HepG2 (cell line): Measurements from ENCODE around the gene EEF1A2. TPM values are rescaled to one million over a fixed set of nuclear protein-coding genes. Genes with fewer than 3 reads are reported as not detected.

Source experiments
- ATAC-seq: fragments of 200-7000 bp; cut with Tn5 transposase; 3 replicates; pipeline ENCODE4 v1.9.1; 2020; ENCODE audit warnings: mild to moderate bottlenecking, moderate library complexity
- BruUV-seq: library from RNA; stranded (reverse); fragments of 400-500 nt; replicated peaks from 2 replicates; lab custom pipeline; 2021; lab: Mats Ljungman, UMichigan
- CTCF ChIA-PET: fragments of 300-600 bp; formaldehyde crosslinking; extraction: SDS; loops from one replicate; lab custom pipeline; 2021; ENCODE audit warnings: low total read pairs, inconsistent platforms, low intra/inter-chr PET ratio; lab: Yijun Ruan, JAX
- POLR2A ChIA-PET: fragments of 350-600 bp; sonication (Branson Sonifier 250); formaldehyde crosslinking; loops from one replicate; lab custom pipeline; 2020; ENCODE audit warnings: antibody characterized with exemption, inconsistent platforms; lab: Yijun Ruan, JAX
- DNase-seq: peaks from one replicate; pipeline ENCODE4 v3.0.0-alpha.2; 2015; ENCODE audit warnings: low spot score
- FAIRE-seq: peaks from 3 replicates; lab custom pipeline; 2011; peaks lifted over from hg19 to GRCh38; lab: Jason Lieb, UNC
- H2AFZ ChIP-seq: one replicate; pipeline ENCODE4 v1.6.1; 2011; ENCODE audit warnings: low read length, inconsistent platforms
- H3K27ac ChIP-seq: fragments of 300-600 bp; 3 replicates; pipeline ENCODE4 v1.8.0; 2011; ENCODE audit warnings: mixed run types, mild to moderate bottlenecking, mixed read lengths, low read length, inconsistent platforms; ENCODE audit not compliant: insufficient read depth; ENCODE audit errors: extremely low read length
- H3K27me3 ChIP-seq, 2 experiments: fragments of 200-600 bp in 1 of 2; 2 replicates in 1 of 2; 3 replicates in 1 of 2; pipeline versions ENCODE4 v1.6.0 to v1.8.0; 2011; ENCODE audit warnings: low read length in 2 of 2, mild to moderate bottlenecking in 2 of 2, moderate library complexity in 2 of 2, inconsistent platforms in 1 of 2; ENCODE audit not compliant: insufficient read depth in 2 of 2, control insufficient read depth in 1 of 2
- H3K36me3 ChIP-seq, 2 experiments: fragments of 200-600 bp in 1 of 2; replicated peaks in 1 of 2; 2 replicates in 1 of 2; 3 replicates in 1 of 2; pipeline versions ENCODE4 v1.5.1 to v1.8.0; 2011; ENCODE audit warnings: low read length in 2 of 2, inconsistent platforms in 1 of 2; ENCODE audit not compliant: insufficient read depth in 2 of 2, control insufficient read depth in 1 of 2
- H3K4me1 ChIP-seq: 2 replicates; pipeline ENCODE4 v1.5.1; 2012; ENCODE audit warnings: low read length, inconsistent platforms; ENCODE audit not compliant: insufficient read depth
- H3K4me2 ChIP-seq: 2 replicates; pipeline ENCODE4 v1.6.0; 2011; ENCODE audit warnings: low read depth, low read length, inconsistent platforms
- H3K4me3 ChIP-seq, 3 experiments: fragments of 200-600 bp in 1 of 3; sonication (generic), shearing (Covaris generic) in 1 of 3; replicated peaks in 1 of 3; 2 replicates each; pipeline ENCODE4 v1.5.1; 2011 to 2016; ENCODE audit warnings: low read length in 3 of 3, inconsistent platforms in 2 of 3, low read depth in 2 of 3, mild to moderate bottlenecking in 2 of 3, control low read depth in 1 of 3, mixed read lengths in 1 of 3; ENCODE audit not compliant: insufficient read depth in 1 of 3
- H3K79me2 ChIP-seq: one replicate; pipeline ENCODE4 v1.6.1; 2011; ENCODE audit warnings: low read length, inconsistent platforms; ENCODE audit not compliant: insufficient read depth
- H3K9ac ChIP-seq: 2 replicates; pipeline ENCODE4 v1.6.0; 2011; ENCODE audit warnings: mild to moderate bottlenecking, low read depth, low read length, inconsistent platforms; ENCODE audit not compliant: insufficient read depth
- H3K9me3 ChIP-seq: 2 replicates; pipeline ENCODE4 v1.5.1; 2012; ENCODE audit warnings: mild to moderate bottlenecking, low read length
- H4K20me1 ChIP-seq: 2 replicates; pipeline ENCODE4 v1.6.0; 2011; ENCODE audit warnings: inconsistent platforms, mild to moderate bottlenecking, low read length, moderate library complexity; ENCODE audit not compliant: insufficient read depth
- BCLAF1 ChIP-seq: fragments of 450-650 bp; IDR thresholded peaks from 2 replicates; pipeline ENCODE4 v1.6.1; 2017; ENCODE audit warnings: mild to moderate bottlenecking
- DPF2 ChIP-seq: sonication (generic); formaldehyde crosslinking; IDR thresholded peaks from 2 replicates; pipeline ENCODE4 v1.4.0; 2020; ENCODE audit warnings: mild to moderate bottlenecking, low read depth, missing genetic modification reagents, borderline replicate concordance
- DZIP1 ChIP-seq: sonication (generic); formaldehyde crosslinking; IDR thresholded peaks from 2 replicates; pipeline ENCODE4 v1.5.0; 2020; ENCODE audit warnings: mild to moderate bottlenecking, missing genetic modification reagents
- LBX2 ChIP-seq: sonication (generic); formaldehyde crosslinking; IDR thresholded peaks from 2 replicates; pipeline ENCODE4 v1.5.0; 2020; ENCODE audit warnings: missing genetic modification reagents, mild to moderate bottlenecking, borderline replicate concordance
- RAD21 ChIP-seq: fragments of 450-650 bp; formaldehyde crosslinking; IDR thresholded peaks from 2 replicates; pipeline ENCODE4 v1.5.0; 2020; ENCODE audit warnings: mild to moderate bottlenecking
- SPEN ChIP-seq: sonication (generic); formaldehyde crosslinking; IDR thresholded peaks from 2 replicates; pipeline ENCODE4 v1.5.1; 2020; ENCODE audit warnings: low read depth, mild to moderate bottlenecking, missing genetic modification reagents
- TMF1 ChIP-seq: sonication (generic); formaldehyde crosslinking; IDR thresholded peaks from 2 replicates; pipeline ENCODE4 v1.8.1; 2022; ENCODE audit warnings: low read depth, missing genetic modification reagents
- ZBTB34 ChIP-seq: sonication (generic); formaldehyde crosslinking; IDR thresholded peaks from 2 replicates; pipeline ENCODE4 v1.8.0; 2022; ENCODE audit warnings: mild to moderate bottlenecking, missing genetic modification reagents
- ZIK1 ChIP-seq: sonication (generic); formaldehyde crosslinking; IDR thresholded peaks from 2 replicates; pipeline ENCODE4 v1.5.0; 2020; ENCODE audit warnings: mild to moderate bottlenecking, low read depth, missing genetic modification reagents, borderline replicate concordance
- ZMYM2 ChIP-seq: sonication (generic); formaldehyde crosslinking; IDR thresholded peaks from 2 replicates; pipeline ENCODE4 v1.8.0; 2022; ENCODE audit warnings: mild to moderate bottlenecking, missing genetic modification reagents
- ZNF317 ChIP-seq: sonication (generic); formaldehyde crosslinking; IDR thresholded peaks from 2 replicates; pipeline ENCODE4 v1.5.0; 2020; ENCODE audit warnings: mild to moderate bottlenecking, missing genetic modification reagents
- ZNF432 ChIP-seq: sonication (generic); formaldehyde crosslinking; IDR thresholded peaks from 2 replicates; pipeline ENCODE4 v1.5.0; 2020; ENCODE audit warnings: missing genetic modification reagents, mild to moderate bottlenecking, borderline replicate concordance
- ZNF576 ChIP-seq: sonication (generic); formaldehyde crosslinking; IDR thresholded peaks from 2 replicates; pipeline ENCODE4 v1.4.0; 2020; ENCODE audit warnings: mild to moderate bottlenecking, missing genetic modification reagents
- WGBS: methylation state at CpG from one replicate; pipeline ENCODE4 v1.1.6; 2017; ENCODE audit warnings: low lambda C conversion rate; 5-methylcytosine and 5-hydroxymethylcytosine counted together
- in situ Hi-C: cut with HindIII; loops from 2 replicates; pipeline ENCODE4 v1.10.0; 2017; ENCODE audit warnings: low pct_unique_long_range_greater_than_20kb; ENCODE audit not compliant: extremely low pct_ligation_motif_present
- intact Hi-C: fragments of 100-400 bp; cut with micrococcal nuclease; formaldehyde crosslinking; loops from one replicate; pipeline ENCODE4 v1.10.0; 2022; ENCODE audit not compliant: unreplicated experiment
- polyA plus RNA-seq, 8 experiments: library from polyadenylated mRNA; depleted of rRNA in 3 of 8; stranded (reverse) in 7 of 8; unstranded in 1 of 8; fragments of >200 nt; fragmentation: Illumina TruSeq in 4 of 8; extraction: Trizol in 4 of 8; gene quantifications; 2 replicates each; pipeline versions ENCODE4 v1.2.1 to v1.2.3, GENCODE V29; 2011 to 2016; ENCODE audit warnings: low read depth in 4 of 8, missing spikeins in 1 of 8, mixed read lengths in 1 of 8; ENCODE audit not compliant: insufficient read depth in 1 of 8
- total RNA-seq, 5 experiments: library from RNA; depleted of rRNA; stranded (reverse); fragments of >200 nt; fragmentation: Illumina TruSeq; extraction: Trizol; gene quantifications; 2 replicates each; pipeline ENCODE4 v1.2.3, GENCODE V29; 2016; ENCODE audit warnings: low read depth in 1 of 5

The EEF1A2 gene
- total and polyA plus RNA-seq, 2 of the 13 experiments (the other 11 are each of a cell fraction or from before 2014, with no cell fraction given): 0.44 to 0.87 TPM

GRCh38 chr20:63534427-63534830 lies 35.5 kb upstream of the EEF1A2 start:
- no peak for FAIRE-seq
- Histone ChIP-seq H3K4me1 (peaks cover 43% of the 10 kb centered on the region), H3K9me3 (no peaks in the 10 kb centered on the region), H4K20me1 (no peaks in the 10 kb centered on the region), H2AFZ (no peak overlapping the region), H3K27ac (no peak overlapping the region), H3K4me3 (peak overlapping the region in 1 of 3 experiments; percentile 53; a peak in 1 of 6 replicates), H3K4me2 (peak overlapping the region; percentile 54; the same call in 1 of the 2 replicates), H3K9ac (no peak overlapping the region), H3K36me3 (no peaks in the 10 kb centered on the region), H3K79me2 (no peaks in the 10 kb centered on the region), H3K27me3 (peaks cover 39 to 62% of the 10 kb centered on the region in 2 experiments)
- intact Hi-C loops: loop anchor here (10.0 kb wide), 1 partner anchor 120 kb away; the partner anchor contains the start of genes RTEL1 and STMN3
- WGBS: 27% methylated on average over 9 of the region's 12 CpGs
- no peak for ATAC-seq
- in situ Hi-C loops: no loop called here
- no peak for DNase-seq
- no TSS peak for BruUV-seq
- ChIA-PET POLR2A (interaction anchor here (0.8 to 2.7 kb wide), 5 partner anchors 11 to 93 kb away, joined by 3 to 9 read pairs (median 3); partner anchors contain the start of genes GMEB2, HELZ2 and PPDPF), CTCF (no interaction called here)
- 0 out of 2 replicates have a peak, but pooled peaks have one; percentile 58 for TF ChIP-seq DZIP1 (CRISPR knock-in tag)
- no peak for TF ChIP-seq TMF1 (CRISPR knock-in tag)
- TF ChIP-seq BCLAF1: no peak
- TF ChIP-seq ZNF576 (CRISPR knock-in tag): 0 out of 2 replicates have a peak, but pooled peaks have one; percentile 27
- peak; percentile 51; the same call in 1 of the 2 replicates for TF ChIP-seq ZNF432
- no peak for TF ChIP-seq DPF2 (CRISPR knock-in tag)
- TF ChIP-seq SPEN (CRISPR knock-in tag): peak; percentile 8; the same call in 1 of the 2 replicates
- 0 out of 2 replicates have a peak, but pooled peaks have one; percentile 7 for TF ChIP-seq ZBTB34 (CRISPR knock-in tag)
- TF ChIP-seq ZNF317 (CRISPR knock-in tag): no peak
- TF ChIP-seq LBX2: peak; percentile 29; the same call in 1 of the 2 replicates
- TF ChIP-seq ZIK1 (CRISPR knock-in tag): 0 out of 2 replicates have a peak, but pooled peaks have one; percentile 2
- TF ChIP-seq RAD21: no peak
- no peak for TF ChIP-seq ZMYM2 (CRISPR knock-in tag)
